Endothelial cell of umbilical vein (primary cell): ENCODE data around the gene CD101.

Experiments
- EZH2 ChIP-seq: IDR thresholded peaks from 2 replicates; pipeline ENCODE4 v1.6.1; 2012; ENCODE audit warnings: borderline replicate concordance, low read depth, mild to moderate bottlenecking, moderate library complexity, low read length, inconsistent platforms; ENCODE audit not compliant: severe bottlenecking
- FOS ChIP-seq: IDR thresholded peaks from 2 replicates; pipeline ENCODE4 v1.6.1; 2011; ENCODE audit warnings: mild to moderate bottlenecking, low read length, moderate library complexity, borderline replicate concordance; ENCODE audit not compliant: insufficient read depth
- JUN ChIP-seq: IDR thresholded peaks from 2 replicates; pipeline ENCODE4 v1.6.1; 2011; ENCODE audit warnings: borderline replicate concordance, low read depth; ENCODE audit not compliant: insufficient read length, insufficient read depth
- MYC ChIP-seq: IDR thresholded peaks from one replicate; pipeline ENCODE4 v1.6.1; 2011; ENCODE audit warnings: mild to moderate bottlenecking, low read depth, low read length
- POLR2A ChIP-seq: IDR thresholded peaks from 2 replicates; pipeline ENCODE4 v1.6.1; 2012; ENCODE audit warnings: low read depth, mild to moderate bottlenecking, control low read depth, low read length
- POLR2AphosphoS5 ChIP-seq: IDR thresholded peaks from 2 replicates; pipeline ENCODE4 v1.6.1; 2012; ENCODE audit warnings: low read depth, mild to moderate bottlenecking, control low read depth, low read length, moderate library complexity; ENCODE audit not compliant: insufficient read depth
- TF ChIP-seq, protein P1 (sequence below): IDR thresholded peaks from 2 replicates; pipeline ENCODE4 v1.6.1; 2011; ENCODE audit not compliant: insufficient read depth, insufficient read length
- TF ChIP-seq, protein P2 (sequence below), 2 donors: IDR thresholded peaks; 1 replicate in 1 of 2; 2 replicates in 1 of 2; pipeline ENCODE4 v1.5.1; 2011; ENCODE audit warnings: low read length in 2 of 2, mild to moderate bottlenecking in 2 of 2, moderate library complexity in 2 of 2, control low read depth in 1 of 2, inconsistent platforms in 1 of 2, low read depth in 1 of 2; ENCODE audit not compliant: insufficient read depth in 1 of 2; ENCODE audit errors: extremely low read depth in 1 of 2

- TF ChIP-seq JUN: no peak
- no peak for TF ChIP-seq POLR2AphosphoS5
- TF ChIP-seq, protein P1, sequence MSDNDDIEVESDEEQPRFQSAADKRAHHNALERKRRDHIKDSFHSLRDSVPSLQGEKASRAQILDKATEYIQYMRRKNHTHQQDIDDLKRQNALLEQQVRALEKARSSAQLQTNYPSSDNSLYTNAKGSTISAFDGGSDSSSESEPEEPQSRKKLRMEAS: no peak
- TF ChIP-seq, protein P2, sequence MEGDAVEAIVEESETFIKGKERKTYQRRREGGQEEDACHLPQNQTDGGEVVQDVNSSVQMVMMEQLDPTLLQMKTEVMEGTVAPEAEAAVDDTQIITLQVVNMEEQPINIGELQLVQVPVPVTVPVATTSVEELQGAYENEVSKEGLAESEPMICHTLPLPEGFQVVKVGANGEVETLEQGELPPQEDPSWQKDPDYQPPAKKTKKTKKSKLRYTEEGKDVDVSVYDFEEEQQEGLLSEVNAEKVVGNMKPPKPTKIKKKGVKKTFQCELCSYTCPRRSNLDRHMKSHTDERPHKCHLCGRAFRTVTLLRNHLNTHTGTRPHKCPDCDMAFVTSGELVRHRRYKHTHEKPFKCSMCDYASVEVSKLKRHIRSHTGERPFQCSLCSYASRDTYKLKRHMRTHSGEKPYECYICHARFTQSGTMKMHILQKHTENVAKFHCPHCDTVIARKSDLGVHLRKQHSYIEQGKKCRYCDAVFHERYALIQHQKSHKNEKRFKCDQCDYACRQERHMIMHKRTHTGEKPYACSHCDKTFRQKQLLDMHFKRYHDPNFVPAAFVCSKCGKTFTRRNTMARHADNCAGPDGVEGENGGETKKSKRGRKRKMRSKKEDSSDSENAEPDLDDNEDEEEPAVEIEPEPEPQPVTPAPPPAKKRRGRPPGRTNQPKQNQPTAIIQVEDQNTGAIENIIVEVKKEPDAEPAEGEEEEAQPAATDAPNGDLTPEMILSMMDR (IDR thresholded peaks at IDR 0.05; ENCODE audit: extremely low read depth in 1 of 2, insufficient read depth in 1 of 2, low read depth in 1 of 2, low read length in 2 of 2): no peak
- TF ChIP-seq POLR2A: no peak
- TF ChIP-seq EZH2: no peak
- no peak for TF ChIP-seq FOS
- TF ChIP-seq MYC: no peak
Observed at GRCh38 chr1:116961606-116962005, 40.0 kb upstream of the CD101 start.
